Keratinocyte (primary cell): ENCODE results near the gene TRIM43.

ENCODE experiments used
- CTCF ChIP-seq, 3 experiments: IDR thresholded peaks in 1 of 3; conservative IDR thresholded peaks in 1 of 3; optimal IDR thresholded peaks in 1 of 3; 2 replicates in 2 of 3; 3 replicates in 1 of 3; pipeline versions ENCODE3 to v1.5.1; 2011; ENCODE audit warnings: low read length in 3 of 3, mild to moderate bottlenecking in 3 of 3, moderate library complexity in 2 of 3, control low read depth in 1 of 3, inconsistent platforms in 1 of 3; ENCODE audit not compliant: insufficient read depth in 2 of 3; ENCODE audit errors: extremely low read depth in 1 of 3
- EZH2 ChIP-seq: IDR thresholded peaks from one replicate; pipeline ENCODE4 v1.6.1; 2012; ENCODE audit warnings: inconsistent platforms, mild to moderate bottlenecking, low read length, moderate library complexity

- TF ChIP-seq CTCF (optimal IDR thresholded peaks at IDR 0.05 in 1 of 3, IDR thresholded peaks at IDR 0.05 in 1 of 3, conservative IDR thresholded peaks at IDR 0.05 in 1 of 3; ENCODE audit: extremely low read depth in 1 of 3, insufficient read depth in 2 of 3, low read length in 3 of 3) (no peak), EZH2 (no peak)
These were observed 22.6 kb upstream of the TRIM43 start for GRCh38 chr2:95569170-95569569.
